GM19372 (cell line): ENCODE measurements around the gene MGST2.
A peak's percentile ranks its signal among the peaks of the same experiment; 100 is the strongest.
"Not testable (repeated sequence)": the region's sequence is repeated elsewhere in the genome, so short reads cannot be mapped to it uniquely, and the experiment has no call there.

Experiments used
- ATAC-seq: cut with Tn5 transposase; IDR thresholded peaks from one replicate; pipeline ENCODE4 v1.9.1; 2021; ENCODE audit warnings: mild to moderate bottlenecking, low read depth, moderate library complexity; ENCODE audit not compliant: unreplicated experiment

MGST2 gene

DNA sequence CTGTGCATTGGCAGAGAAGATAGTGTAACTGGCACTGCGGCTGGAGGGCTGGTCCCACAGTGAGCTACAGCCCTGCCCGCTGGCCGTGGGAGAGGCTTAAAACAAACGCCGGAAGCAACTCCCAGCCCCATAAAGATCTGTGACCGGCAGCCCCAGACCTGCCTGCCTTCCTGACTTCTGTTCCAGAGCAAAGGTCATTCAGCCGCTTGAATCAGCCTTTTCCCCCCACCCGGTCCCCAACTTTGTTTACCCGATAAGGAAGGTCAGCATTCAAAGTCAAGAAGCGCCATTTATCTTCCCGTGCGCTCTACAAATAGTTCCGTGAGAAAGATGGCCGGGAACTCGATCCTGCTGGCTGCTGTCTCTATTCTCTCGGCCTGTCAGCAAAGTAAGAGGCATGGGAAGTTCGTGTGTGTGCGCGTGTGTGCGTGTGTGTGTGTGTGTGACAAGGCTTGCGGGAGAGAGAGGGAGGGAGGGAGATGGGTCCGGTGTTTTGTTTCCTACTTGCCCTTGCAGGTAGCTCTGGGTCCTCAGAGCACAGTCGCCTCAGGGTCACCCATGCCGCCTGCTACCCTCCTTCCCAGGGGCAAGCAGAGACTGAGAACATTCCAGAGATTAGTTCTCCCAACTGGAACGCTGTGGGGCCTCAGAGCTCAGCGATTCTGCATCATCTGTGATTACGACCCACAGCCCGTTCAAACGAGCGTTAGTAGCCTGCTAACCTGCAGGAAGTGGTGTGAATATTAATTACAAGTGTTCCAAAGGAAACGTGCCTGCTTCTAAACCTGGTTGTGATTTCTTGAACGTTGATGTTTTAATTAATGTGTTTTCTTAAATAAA, at the start of gene MGST2:
Gene MGST2 (plus strand): TSS at position 130 of the 840 bp plus-strand sequence. CDS start 201 bp downstream, at position 331.
- ATAC-seq, result peak; percentile 79

DNA sequence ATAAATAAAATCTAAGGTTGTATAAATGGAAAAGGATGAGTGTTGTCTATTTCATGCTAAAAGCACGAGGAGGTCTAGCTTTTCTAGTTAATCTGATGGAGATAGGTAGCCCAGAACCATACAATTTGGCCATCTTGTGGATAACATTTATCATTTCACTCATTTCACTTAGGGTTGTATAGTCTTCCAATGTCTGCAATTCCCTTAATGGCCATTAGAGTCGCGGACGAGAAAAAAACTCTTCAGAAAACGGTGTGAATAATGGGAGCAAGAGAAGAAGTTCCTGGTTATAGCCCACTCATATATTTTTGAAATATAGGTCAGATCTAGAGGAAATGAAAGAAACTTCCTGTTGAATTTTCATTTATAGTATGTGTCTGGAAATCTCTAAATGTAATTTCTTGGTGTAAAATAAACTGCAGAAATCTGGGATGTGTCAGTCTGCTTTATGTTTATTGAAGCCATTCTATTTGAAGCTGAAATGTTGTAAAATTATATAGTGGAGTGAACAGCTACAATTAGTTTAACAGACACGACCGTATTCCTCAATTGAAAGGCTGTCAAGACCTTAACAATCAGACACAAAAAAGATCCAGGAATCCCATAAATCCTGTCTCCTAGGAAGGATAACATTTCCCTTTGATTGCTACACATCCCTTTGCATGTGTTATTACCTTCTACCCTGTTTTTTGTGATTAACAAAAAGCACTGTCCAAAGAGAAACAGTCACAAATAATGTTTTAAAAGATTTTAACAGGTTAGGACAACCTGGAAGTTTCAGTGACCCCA, 47.7 kb upstream of the MGST2 start:
- no peak for ATAC-seq

DNA sequence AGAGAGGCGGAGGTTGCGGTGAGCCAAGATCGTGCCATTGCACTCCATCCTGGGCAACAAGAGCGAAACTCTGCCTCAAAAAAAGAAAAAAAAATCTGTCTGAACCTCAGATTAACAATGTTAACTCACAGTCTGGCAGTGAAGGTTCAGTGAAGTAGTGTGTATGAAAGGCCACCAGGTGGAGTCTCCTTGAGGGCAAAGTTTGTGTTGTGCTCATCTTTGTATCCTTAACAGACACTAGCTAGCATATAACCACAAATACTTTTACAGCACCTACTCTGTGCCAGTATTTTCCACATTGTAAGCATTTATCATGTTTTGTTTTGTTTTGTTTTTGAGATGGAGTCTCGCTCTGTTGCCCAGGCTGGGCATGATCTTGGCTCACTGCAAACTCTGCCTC, 46.0 kb upstream of the MGST2 start:
- ATAC-seq, result peak; percentile 90

- ATAC-seq, result no peak
Observed at GRCh38 chr4:139622901-139623381, 42.7 kb upstream of the MGST2 start.

DNA sequence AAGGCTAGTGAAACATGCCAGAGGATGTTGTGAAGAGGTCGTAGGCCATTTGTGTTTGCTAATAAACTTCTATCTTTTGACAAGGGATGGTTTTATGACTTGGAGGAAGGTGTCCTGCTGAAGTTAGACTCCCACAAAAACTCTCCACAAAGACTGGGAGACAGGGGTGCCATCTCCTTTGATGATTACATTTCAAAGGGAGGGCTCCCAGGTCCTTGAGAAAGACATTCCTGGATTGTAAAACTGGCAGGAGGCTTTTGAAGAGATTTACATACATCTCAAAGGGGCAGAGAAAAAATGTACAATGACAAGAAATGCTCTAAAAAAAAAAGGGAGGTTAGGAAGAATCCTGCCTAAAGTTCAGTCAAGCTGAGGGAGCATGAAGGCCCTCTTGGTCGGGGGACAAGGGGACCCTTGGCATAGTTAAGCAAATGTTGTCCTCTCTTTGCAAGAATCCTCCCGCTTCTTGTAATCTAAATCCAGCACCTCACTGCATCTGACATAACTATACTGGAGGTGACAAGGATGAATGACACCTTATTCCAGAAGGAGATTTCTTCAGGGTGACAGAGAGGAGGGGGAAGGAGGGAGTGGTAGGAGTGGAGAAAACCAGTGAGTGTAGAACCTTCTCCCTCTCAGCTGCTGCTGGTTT, 41.1 kb upstream of the MGST2 start:
- no peak for ATAC-seq

DNA sequence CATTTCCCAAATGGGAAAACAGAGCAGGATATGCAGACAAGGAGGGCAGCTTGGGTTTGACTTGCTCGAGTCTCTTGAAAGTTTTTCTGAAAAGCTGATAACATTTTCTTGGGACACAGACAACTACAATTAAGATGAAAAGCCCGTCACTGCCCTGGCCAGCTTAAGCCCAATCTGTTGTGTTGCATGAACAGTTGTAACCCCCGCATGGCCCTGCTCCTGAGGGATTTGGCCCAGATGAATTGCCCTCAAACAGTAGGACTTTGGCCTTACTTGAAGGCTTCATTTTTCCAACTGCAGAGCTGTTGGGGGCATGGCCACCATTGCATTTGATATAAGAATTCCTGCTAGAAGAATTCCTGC, 40.5 kb upstream of the MGST2 start:
- no peak for ATAC-seq

GRCh38 chr4:139625482-139625881, 40.1 kb upstream of the MGST2 start:
- no peak for ATAC-seq

DNA sequence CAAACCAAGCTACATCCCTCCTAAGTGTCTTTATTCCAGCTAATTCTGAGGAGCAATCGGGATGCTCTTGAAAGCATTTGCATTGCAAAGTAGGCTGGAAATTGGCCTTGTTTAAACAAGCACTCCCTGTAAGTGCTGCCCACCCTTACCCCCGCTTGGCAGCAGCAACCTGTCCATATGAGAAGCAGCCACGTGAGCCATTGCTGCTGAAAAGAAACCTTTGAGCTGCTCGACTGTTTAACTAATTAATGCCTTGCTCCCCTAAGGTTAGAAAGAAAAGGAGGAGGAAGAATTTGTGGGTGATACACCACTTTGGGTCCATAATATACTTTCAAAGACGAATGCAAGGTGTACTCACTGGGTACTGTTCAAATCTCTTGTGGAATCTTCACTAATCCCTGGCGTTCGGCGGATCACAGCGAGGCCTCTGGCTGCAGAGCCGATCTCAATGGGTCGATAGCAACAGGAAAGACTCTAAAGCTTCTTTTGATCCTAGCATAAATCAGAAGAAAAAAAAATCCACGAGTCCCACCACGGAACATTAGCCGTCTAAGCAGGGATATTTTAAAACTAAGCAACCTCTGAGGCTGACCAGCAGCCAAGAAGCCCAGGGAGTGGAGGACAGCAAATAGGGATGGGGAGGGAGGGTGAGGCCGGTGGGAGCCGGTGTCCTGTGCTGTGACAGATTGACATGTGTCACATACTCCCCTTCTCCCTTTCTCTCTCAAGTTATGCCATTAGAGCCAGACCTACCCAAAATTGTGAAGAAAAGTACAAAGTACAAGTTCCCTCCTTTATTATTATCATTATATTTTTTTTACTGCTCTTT, 37.2 kb upstream of the MGST2 start:
- ATAC-seq, result no peak

GRCh38 chr4:139629436-139630125, 36.0 kb upstream of the MGST2 start:
- ATAC-seq, result no peak

- ATAC-seq, result no peak
Observed at GRCh38 chr4:139630126-139630495, 35.5 kb upstream of the MGST2 start.

DNA sequence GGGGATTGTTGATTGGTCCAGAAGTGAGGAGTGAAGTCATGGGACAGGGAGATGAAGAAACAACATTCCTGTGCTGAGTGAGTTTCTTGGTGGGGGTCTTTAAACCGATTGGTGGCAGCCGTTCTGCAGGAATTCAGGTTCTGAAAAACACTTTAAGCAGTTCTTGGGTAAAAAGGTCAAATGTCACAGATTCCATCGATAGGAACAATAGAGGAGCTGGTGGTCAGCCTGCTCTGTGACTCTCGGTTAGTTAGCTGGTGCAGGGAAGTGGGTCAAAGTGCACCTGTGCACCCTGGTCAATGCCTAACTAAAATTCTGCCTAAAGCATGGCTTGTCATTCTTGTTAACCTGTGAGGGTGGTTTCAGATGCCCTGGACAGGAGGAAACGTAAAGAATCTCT, 34.6 kb upstream of the MGST2 start:
- ATAC-seq, result no peak

DNA sequence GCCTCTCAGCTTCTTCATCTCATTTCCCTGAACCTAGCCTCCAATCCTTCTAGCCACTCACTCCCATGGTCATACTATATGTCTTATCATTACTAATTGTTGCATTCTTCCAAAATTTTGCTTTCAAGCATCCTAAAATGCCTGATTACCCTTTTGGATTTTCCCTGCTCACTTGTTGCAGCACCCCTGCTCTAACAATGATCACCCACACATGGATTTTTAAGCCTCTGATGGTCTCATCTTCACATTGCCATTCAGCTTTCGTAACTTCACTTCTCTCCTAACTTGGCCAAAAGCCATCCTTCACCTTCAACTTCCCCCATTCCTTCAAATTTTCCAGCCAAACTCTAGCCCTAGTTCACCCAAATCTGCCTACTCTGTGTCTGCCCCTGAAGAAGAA, 33.8 kb upstream of the MGST2 start:
- ATAC-seq, result no peak

GRCh38 chr4:139632739-139633138, 32.9 kb upstream of the MGST2 start:
- ATAC-seq, result not testable (repeated sequence)

DNA sequence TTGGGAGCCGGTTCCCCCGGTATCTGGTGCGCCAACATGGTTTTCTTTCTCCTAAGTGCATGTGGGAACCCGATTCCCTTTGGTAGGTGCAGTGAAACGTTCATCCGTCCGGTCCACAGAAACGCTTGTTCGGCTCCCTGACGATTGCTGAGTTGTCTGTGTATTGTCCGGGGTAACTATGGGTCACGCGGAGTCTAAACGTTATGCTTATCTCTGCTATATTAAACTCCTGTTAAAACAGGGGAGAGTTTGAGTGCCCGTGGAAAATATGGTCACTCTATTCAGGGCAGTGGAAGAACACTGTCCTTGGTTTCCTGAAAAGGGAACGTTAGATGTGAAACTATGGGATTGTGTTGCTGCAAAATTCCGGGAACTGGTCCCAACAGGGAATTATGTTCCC, 32.4 kb upstream of the MGST2 start:
- ATAC-seq, result no peak

DNA sequence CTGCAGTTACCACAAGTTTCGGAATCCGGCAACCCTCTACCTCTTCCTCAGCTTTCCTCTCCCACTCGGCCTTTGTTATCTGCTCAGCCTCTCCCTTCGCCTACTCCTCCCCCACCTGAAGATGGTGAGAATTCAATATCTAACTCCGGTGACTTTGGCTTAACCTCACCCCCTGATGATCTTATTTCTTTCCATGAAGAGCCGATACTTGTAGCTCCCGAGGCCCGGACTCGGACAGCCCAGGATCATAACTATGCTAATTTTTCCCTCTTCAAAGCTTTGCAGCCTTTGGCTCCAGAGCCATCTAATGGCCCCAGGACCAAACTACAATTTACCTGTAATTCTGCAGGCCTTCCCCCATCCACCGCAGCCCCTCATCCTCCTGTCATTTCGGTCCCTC, 32.0 kb upstream of the MGST2 start:
- ATAC-seq, result no peak

DNA sequence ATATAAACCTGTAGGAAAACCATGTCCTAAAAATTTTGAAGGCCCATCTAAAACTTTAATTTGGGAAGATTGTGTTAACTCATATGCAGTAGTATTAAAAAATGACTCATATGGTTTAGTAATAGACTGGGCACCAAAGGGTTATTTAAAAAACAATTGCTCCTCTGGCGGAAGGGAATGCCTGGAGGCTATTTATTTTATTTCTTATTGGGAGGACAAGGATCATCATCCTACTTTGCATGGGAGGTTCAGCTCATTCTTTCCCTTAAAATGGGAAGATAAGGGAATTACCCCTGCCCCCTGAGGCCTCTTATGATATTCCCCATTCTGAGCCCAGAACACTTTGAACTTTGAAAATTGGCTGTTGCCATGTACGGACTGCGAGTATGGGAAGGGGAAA, 29.7 kb upstream of the MGST2 start:
- no peak for ATAC-seq

DNA sequence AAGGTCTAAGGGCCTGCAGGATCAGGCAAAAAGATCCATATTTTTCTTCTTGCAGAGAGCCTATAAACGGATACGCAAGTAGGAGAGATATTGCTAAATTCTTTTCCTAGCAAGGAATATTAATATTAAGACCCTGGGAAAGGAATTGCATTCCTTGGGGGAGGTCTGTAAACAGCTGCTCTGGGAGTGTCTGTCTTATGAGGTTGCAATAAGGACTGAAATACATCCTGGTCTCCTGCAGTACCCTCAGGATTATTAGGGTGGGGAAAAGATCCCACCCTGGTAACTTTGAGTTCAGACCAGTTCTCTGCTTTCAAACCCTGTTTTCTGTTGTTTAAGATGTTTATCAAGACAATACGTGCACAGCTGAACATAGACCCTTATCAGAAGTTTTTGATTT, 27.3 kb upstream of the MGST2 start:
- ATAC-seq, result not testable (repeated sequence)

DNA sequence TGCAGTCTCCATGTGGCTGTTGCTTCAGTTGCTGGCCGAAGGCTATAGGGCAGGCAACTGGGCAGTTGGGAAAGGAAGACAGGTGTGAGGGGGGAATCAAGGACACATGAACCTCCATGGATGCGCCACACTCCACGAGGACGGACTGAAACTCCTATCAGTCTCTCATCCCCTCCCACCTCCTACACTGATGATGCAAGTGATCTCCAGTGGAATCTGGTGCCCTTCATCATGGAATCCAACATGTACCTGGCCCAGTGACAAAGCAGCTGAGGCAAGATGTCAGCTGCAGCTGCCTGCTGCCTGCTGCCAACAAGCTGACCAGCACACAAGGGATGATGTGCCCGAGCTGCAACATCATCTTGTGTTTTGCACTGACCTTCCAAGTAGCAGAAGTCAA, 26.0 kb upstream of the MGST2 start:
- ATAC-seq, result no peak

DNA sequence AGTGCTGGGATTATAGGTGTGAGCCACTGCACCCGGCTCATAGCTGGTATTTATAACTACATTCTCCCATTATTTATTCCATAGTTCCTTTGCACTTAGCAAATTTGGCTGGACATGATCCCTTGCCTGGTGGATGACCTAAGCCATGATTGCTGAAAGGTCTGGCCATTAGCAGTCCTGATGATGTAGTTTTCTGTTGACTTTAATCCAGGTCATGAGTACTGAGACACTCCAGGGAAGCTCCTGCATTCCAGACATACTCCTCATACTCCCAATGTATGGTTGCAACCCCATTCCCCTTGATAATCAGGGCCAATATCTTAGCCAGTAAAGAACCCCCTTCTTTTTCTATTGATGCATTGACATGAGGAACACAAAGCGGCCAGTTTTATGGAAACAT, 24.4 kb upstream of the MGST2 start:
- no peak for ATAC-seq

DNA sequence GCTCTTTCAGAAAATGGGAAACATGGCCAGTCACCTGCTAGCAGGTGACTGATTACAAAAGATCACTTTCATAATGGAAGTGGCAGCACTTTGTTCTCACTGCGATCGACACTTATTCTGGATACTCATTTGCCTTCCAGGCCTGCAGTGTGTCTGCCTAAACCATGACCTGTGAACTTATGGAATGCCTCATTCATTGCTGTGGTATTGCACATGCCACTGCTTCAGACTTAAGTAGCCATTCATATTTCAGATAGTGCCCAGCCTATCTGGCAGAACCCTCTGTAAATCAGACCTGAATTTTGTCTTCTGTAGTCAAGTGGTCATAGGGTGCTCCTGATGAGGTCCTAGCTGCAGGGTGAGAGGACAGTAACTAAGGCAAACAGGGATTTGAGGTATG, 23.3 kb upstream of the MGST2 start:
- ATAC-seq, result no peak
